Measurements from ENCODE around the gene PRKG1. TPM values are rescaled to one million over a fixed set of nuclear protein-coding genes. Genes with fewer than 3 reads are reported as not detected.
"Not testable (repeated sequence)": the region's sequence is repeated elsewhere in the genome, so short reads cannot be mapped to it uniquely, and the experiment has no call there.

PRKG1 gene
- total RNA-seq, 2 experiments from 2014 or later = not detected

DNA sequence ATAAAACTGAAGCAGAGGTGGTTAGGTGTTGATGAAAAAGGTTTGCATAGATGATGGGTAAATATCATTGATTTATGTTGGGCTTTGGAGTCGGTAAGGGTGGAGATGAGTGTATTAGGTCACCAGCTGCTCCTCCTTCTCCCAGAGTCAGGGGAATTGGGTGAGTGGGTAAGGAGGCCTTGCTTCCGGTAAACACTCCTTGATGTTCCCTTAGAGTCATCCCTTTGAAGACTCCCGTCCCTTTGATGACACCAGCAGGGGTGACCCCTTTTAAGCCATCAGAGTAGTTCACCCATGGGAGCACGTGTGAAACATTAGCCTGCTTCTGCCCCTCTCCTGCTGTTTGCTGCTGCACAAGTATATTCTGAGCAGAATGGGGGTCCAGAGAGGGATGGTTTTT is 1147.6 kb downstream of the PRKG1 start:
- Mint-ChIP-seq H3K36me3 (ENCODE audit: low read depth) (no peaks in the 10 kb centered on the region), H3K27me3 (peaks cover 2% of the 10 kb centered on the region), H3K4me1 (no peaks in the 10 kb centered on the region), H3K27ac (no peak overlapping the region), H3K9me3 (no peaks in the 10 kb centered on the region), H3K4me3 (no peak overlapping the region)
- ChIA-PET POLR2A (no interaction called here), CTCF (no interaction called here)
- DNase-seq = no peak

GRCh38 chr10:52226197-52226847 is 1152.0 kb downstream of the PRKG1 start:
- peaks cover 3% of the 10 kb centered on the region for H3K27me3 Mint-ChIP-seq
- ChIA-PET POLR2A (no interaction called here), CTCF (no interaction called here)
- no peak for DNase-seq
- H3K9me3 Mint-ChIP-seq = no peaks in the 10 kb centered on the region
- no peaks in the 10 kb centered on the region for H3K36me3 Mint-ChIP-seq (ENCODE audit: low read depth)
- H3K4me1 Mint-ChIP-seq = no peaks in the 10 kb centered on the region
- H3K27ac Mint-ChIP-seq = no peak overlapping the region
- H3K4me3 Mint-ChIP-seq = no peak overlapping the region

DNA sequence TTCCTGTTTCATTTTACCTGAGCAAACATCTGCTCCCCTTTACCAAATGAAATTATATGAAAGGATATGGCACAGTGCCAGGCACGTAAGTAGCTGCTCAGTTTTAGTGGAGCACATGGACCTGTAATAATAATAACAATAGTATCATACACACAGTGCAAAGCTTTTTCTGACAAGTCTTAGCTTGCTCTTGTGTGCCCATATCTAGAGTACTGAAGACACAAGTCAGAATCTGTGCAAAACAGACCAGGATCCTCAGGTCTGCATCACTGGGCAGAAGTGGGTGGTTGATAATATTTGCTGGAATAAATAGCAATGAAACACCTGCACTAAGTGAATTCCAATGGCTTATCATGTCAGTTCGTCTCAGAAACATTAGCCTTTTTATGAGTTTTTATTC is 1154.3 kb downstream of the PRKG1 start:
- ChIA-PET POLR2A (no interaction called here), CTCF (no interaction called here)
- H3K4me1 Mint-ChIP-seq = peaks cover 8% of the 10 kb centered on the region

DNA sequence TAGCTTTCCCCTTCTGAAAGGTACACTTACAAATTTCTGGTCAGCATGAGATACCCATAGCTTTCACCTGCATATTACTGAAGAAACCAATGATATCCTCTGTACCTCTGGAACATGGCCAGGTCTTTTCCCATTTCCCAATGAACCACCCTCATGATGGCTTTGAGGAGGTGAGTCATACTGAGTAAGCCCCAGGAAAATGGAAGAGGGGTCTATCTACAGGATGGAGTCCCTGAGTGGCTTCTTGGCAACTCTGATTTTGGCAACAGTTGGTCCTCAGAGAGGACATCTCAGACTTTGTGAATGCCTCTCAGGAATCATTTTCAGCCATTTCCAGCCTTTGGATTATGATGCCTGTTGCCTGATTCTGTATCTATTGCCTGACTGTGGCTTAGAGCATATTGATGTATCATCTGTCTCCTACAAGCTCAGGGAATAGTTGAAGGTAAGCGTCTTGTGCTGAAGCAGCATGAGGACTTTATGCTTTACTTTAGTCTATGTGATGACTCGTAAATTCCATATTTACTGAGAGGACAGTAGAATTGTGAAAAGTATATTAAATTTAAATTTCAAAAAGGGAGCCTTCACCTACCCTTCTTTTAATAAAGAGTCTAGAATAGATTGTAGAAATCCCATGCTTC is 1155.1 kb downstream of the PRKG1 start:
- no peak for DNase-seq
- Mint-ChIP-seq H3K9me3 (no peaks in the 10 kb centered on the region), H3K27me3 (peaks cover 5% of the 10 kb centered on the region), H3K27ac (no peak overlapping the region), H3K4me1 (peaks cover 8% of the 10 kb centered on the region), H3K36me3 (ENCODE audit: low read depth) (no peaks in the 10 kb centered on the region), H3K4me3 (no peak overlapping the region)
- POLR2A ChIA-PET = no interaction called here
- CTCF ChIA-PET = no interaction called here

More for the DNA sequence above, 1154.3 kb downstream of the PRKG1 start:
- no peak for DNase-seq
- Mint-ChIP-seq H3K9me3 (no peaks in the 10 kb centered on the region), H3K27ac (no peak overlapping the region), H3K27me3 (peaks cover 5% of the 10 kb centered on the region), H3K36me3 (ENCODE audit: low read depth) (no peaks in the 10 kb centered on the region), H3K4me3 (no peak overlapping the region)

- Mint-ChIP-seq H3K4me3 (peak overlapping the region; percentile 63), H3K9me3 (no peaks in the 10 kb centered on the region), H3K4me1 (peaks cover 8% of the 10 kb centered on the region), H3K36me3 (ENCODE audit: low read depth) (no peaks in the 10 kb centered on the region), H3K27me3 (peaks cover 5% of the 10 kb centered on the region), H3K27ac (no peak overlapping the region)
- ChIA-PET CTCF (no interaction called here), POLR2A (interaction anchor here (0.6 kb wide), 2 partner anchors 22 to 24 kb away, joined by 3 to 8 read pairs; no protein-coding TSS in a partner anchor)
- DNase-seq = no peak
Measured at GRCh38 chr10:52232561-52233350, 1158.5 kb downstream of the PRKG1 start.

DNA sequence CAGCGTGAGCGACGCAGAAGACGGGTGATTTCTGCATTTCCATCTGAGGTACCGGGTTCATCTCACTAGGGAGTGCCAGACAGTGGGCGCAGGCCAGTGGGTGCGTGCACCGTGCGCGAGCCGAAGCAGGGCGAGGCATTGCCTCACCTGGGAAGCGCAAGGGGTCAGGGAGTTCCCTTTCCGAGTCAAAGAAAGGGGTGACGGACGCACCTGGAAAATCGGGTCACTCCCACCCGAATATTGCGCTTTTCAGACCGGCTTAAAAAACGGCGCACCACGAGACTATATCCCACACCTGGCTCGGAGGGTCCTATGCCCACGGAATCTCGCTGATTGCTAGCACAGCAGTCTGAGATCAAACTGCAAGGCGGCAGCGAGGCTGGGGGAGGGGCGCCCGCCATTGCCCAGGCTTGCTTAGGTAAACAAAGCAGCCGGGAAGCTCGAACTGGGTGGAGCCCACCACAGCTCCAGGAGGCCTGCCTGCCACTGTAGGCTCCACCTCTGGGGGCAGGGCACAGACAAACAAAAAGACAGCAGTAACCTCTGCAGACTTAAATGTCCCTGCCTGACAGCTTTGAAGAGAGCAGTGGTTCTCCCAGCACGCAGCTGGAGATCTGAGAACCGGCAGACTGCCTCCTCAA is 1159.2 kb downstream of the PRKG1 start:
- H3K4me1 Mint-ChIP-seq; H3K9me3 Mint-ChIP-seq; H3K27me3 Mint-ChIP-seq; H3K27ac Mint-ChIP-seq; DNase-seq; H3K36me3 Mint-ChIP-seq (ENCODE audit: low read depth); CTCF ChIA-PET: not testable (repeated sequence)
- peak overlapping the region; percentile 63 for H3K4me3 Mint-ChIP-seq
- POLR2A ChIA-PET = interaction anchor here (0.6 kb wide), 2 partner anchors 21 to 25 kb away, joined by 3 to 8 read pairs; no protein-coding TSS in a partner anchor

- no peaks in the 10 kb centered on the region for H3K4me1 Mint-ChIP-seq
- no peak overlapping the region for H3K4me3 Mint-ChIP-seq
- no peaks in the 10 kb centered on the region for H3K36me3 Mint-ChIP-seq (ENCODE audit: low read depth)
- H3K27ac Mint-ChIP-seq = no peak overlapping the region
- DNase-seq = no peak
- POLR2A ChIA-PET = no interaction called here
- H3K27me3 Mint-ChIP-seq = no peaks in the 10 kb centered on the region
- CTCF ChIA-PET = no interaction called here
- H3K9me3 Mint-ChIP-seq = no peaks in the 10 kb centered on the region
Measured at GRCh38 chr10:52239771-52240170, 1165.5 kb downstream of the PRKG1 start.

- no peaks in the 10 kb centered on the region for H3K9me3 Mint-ChIP-seq
- H3K27me3 Mint-ChIP-seq = no peaks in the 10 kb centered on the region
- POLR2A ChIA-PET = no interaction called here
Measured at GRCh38 chr10:52245547-52245946, 1171.3 kb downstream of the PRKG1 start.

GRCh38 chr10:52247929-52248328 is 1173.6 kb downstream of the PRKG1 start:
- H3K27me3 Mint-ChIP-seq; CTCF ChIA-PET; H3K9me3 Mint-ChIP-seq; H3K27ac Mint-ChIP-seq; H3K36me3 Mint-ChIP-seq (ENCODE audit: low read depth); DNase-seq; H3K4me3 Mint-ChIP-seq; H3K4me1 Mint-ChIP-seq; POLR2A ChIA-PET: not testable (repeated sequence)

More at GRCh38 chr10:52245547-52245946, 1171.3 kb downstream of the PRKG1 start:
- CTCF ChIA-PET = no interaction called here
- H3K4me3 Mint-ChIP-seq = no peak overlapping the region
- H3K36me3 Mint-ChIP-seq (ENCODE audit: low read depth) = no peaks in the 10 kb centered on the region
- H3K27ac Mint-ChIP-seq = no peak overlapping the region
- H3K4me1 Mint-ChIP-seq = no peaks in the 10 kb centered on the region
- no peak for DNase-seq

GRCh38 chr10:52248697-52249306 is 1174.5 kb downstream of the PRKG1 start:
- CTCF ChIA-PET = no interaction called here
- H3K9me3 Mint-ChIP-seq = no peaks in the 10 kb centered on the region
- H3K4me3 Mint-ChIP-seq = no peak overlapping the region
- no peaks in the 10 kb centered on the region for H3K4me1 Mint-ChIP-seq
- POLR2A ChIA-PET = no interaction called here
- no peak for DNase-seq
- no peaks in the 10 kb centered on the region for H3K36me3 Mint-ChIP-seq (ENCODE audit: low read depth)
- no peak overlapping the region for H3K27ac Mint-ChIP-seq
- no peaks in the 10 kb centered on the region for H3K27me3 Mint-ChIP-seq

- Mint-ChIP-seq H3K4me1 (no peaks in the 10 kb centered on the region), H3K4me3 (no peak overlapping the region), H3K9me3 (no peaks in the 10 kb centered on the region), H3K36me3 (ENCODE audit: low read depth) (no peaks in the 10 kb centered on the region), H3K27ac (no peak overlapping the region), H3K27me3 (no peaks in the 10 kb centered on the region)
- ChIA-PET CTCF (no interaction called here), POLR2A (no interaction called here)
- no peak for DNase-seq
Measured at GRCh38 chr10:52249850-52250395, 1175.6 kb downstream of the PRKG1 start.

- no peaks in the 10 kb centered on the region for H3K9me3 Mint-ChIP-seq
- H3K27me3 Mint-ChIP-seq = no peaks in the 10 kb centered on the region
- H3K36me3 Mint-ChIP-seq (ENCODE audit: low read depth) = no peaks in the 10 kb centered on the region
- H3K4me3 Mint-ChIP-seq = no peak overlapping the region
- H3K27ac Mint-ChIP-seq = no peak overlapping the region
- ChIA-PET CTCF (no interaction called here), POLR2A (no interaction called here)
- DNase-seq = no peak
- H3K4me1 Mint-ChIP-seq = no peaks in the 10 kb centered on the region
Measured at GRCh38 chr10:52250510-52250909, 1176.2 kb downstream of the PRKG1 start.

DNA sequence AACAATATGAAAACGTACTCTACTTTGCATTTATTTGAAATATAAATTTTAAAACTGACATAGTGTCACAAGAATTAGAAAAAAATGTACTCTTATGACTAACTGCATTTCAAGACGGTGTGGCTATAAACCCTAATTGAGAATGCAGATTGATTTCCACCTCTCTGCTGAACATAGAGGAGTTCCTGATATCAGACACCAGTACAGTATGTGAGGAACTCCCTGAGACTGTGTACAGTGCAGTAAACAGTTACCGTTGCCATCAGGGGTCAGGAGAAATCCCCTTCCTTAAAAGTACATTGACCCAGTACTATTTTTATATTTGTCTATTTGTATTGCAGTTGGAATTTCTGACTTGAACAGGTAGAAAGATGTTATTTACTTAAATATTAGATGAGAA is 1178.0 kb downstream of the PRKG1 start:
- ChIA-PET POLR2A (no interaction called here), CTCF (no interaction called here)
- Mint-ChIP-seq H3K27ac (no peak overlapping the region), H3K4me3 (no peak overlapping the region), H3K4me1 (no peaks in the 10 kb centered on the region), H3K27me3 (no peaks in the 10 kb centered on the region), H3K9me3 (no peaks in the 10 kb centered on the region), H3K36me3 (ENCODE audit: low read depth) (no peaks in the 10 kb centered on the region)
- DNase-seq = no peak

Measured in activated CD4-positive, alpha-beta T cell treated with anti-CD3 and anti-CD28 coated beads, Interleukin-2, amount 10 ng/mL, durations not matched to agents 7 days and 5 days (primary cell).